C4-2B (cell line): ENCODE results near the gene TRIM41.

Experiments used
- ZFX ChIP-seq: fragments of 450-650 bp; IDR thresholded peaks from 2 replicates; pipeline ENCODE4 v1.6.1; 2017
- TF ChIP-seq, protein P1 (sequence below): fragments of 450-650 bp; conservative IDR thresholded peaks from 2 replicates; pipeline ENCODE4 v1.5.1; 2017; ENCODE audit warnings: mild to moderate bottlenecking

DNA sequence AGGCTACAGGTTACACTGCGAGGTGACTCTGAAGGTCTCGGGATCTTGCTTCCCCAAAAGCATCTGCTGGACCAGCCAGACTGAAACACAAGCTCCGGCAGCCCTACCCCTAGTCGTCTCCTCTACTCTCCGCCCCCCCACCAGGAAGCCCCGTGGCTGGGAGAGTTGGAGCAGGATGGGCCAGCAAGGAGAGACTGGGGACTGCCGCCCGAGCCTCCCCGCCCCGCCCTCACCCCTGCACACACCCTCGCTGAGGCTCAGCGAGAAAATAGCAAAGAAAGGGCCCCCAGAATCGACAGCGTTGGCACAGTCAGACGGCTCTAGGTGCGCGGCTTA is 19.3 kb upstream of the TRIM41 start:
- TF ChIP-seq, protein P1, sequence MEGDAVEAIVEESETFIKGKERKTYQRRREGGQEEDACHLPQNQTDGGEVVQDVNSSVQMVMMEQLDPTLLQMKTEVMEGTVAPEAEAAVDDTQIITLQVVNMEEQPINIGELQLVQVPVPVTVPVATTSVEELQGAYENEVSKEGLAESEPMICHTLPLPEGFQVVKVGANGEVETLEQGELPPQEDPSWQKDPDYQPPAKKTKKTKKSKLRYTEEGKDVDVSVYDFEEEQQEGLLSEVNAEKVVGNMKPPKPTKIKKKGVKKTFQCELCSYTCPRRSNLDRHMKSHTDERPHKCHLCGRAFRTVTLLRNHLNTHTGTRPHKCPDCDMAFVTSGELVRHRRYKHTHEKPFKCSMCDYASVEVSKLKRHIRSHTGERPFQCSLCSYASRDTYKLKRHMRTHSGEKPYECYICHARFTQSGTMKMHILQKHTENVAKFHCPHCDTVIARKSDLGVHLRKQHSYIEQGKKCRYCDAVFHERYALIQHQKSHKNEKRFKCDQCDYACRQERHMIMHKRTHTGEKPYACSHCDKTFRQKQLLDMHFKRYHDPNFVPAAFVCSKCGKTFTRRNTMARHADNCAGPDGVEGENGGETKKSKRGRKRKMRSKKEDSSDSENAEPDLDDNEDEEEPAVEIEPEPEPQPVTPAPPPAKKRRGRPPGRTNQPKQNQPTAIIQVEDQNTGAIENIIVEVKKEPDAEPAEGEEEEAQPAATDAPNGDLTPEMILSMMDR: no peak
- TF ChIP-seq ZFX: no peak
